Pons (tissue), 1 donor: ENCODE results near the gene VPS9D1.
A peak's percentile ranks its signal among the peaks of the same experiment; 100 is the strongest.
"Not testable (repeated sequence)": the region's sequence is repeated elsewhere in the genome, so short reads cannot be mapped to it uniquely, and the experiment has no call there.

Source experiments
- DNase-seq: peaks from one replicate; pipeline ENCODE4 v3.0.0-alpha.2; 2016; ENCODE audit warnings: low spot score

Gene VPS9D1

GRCh38 chr16:89693931-89694783 is 26.5 kb downstream of the VPS9D1 start:
- DNase-seq = no peak

- no peak for DNase-seq
Measured at GRCh38 chr16:89693289-89693731, 27.4 kb downstream of the VPS9D1 start.

- DNase-seq = no peak
Measured at GRCh38 chr16:89691986-89692569, 28.6 kb downstream of the VPS9D1 start.

GRCh38 chr16:89691231-89691985 is 29.3 kb downstream of the VPS9D1 start:
- no peak for DNase-seq

GRCh38 chr16:89690392-89690901 is 30.3 kb downstream of the VPS9D1 start:
- DNase-seq = no peak

- DNase-seq = not testable (repeated sequence)
Measured at GRCh38 chr16:89689621-89690020, 31.1 kb downstream of the VPS9D1 start.

- DNase-seq = no peak
Measured at GRCh38 chr16:89689142-89689541, 31.6 kb downstream of the VPS9D1 start.

- no peak for DNase-seq
Measured at GRCh38 chr16:89688395-89688794, 32.3 kb downstream of the VPS9D1 start.

- DNase-seq = no peak
Measured at GRCh38 chr16:89687092-89687940, 33.4 kb downstream of the VPS9D1 start.

- DNase-seq = peak; percentile 85
Measured at GRCh38 chr16:89686520-89687091, 34.1 kb downstream of the VPS9D1 start, which contains the start of gene CDK10. Gene CDK10, plus strand, starts transcription at chr16:89686689. Its CDS starts 22 bp downstream, at chr16:89686711.

- DNase-seq = no peak
Measured at GRCh38 chr16:89685916-89686315, 34.8 kb downstream of the VPS9D1 start.

- DNase-seq = no peak
Measured at GRCh38 chr16:89678258-89678657, 42.4 kb downstream of the VPS9D1 start.

- no peak for DNase-seq
Measured at GRCh38 chr16:89672177-89672941, 48.3 kb downstream of the VPS9D1 start.

GRCh38 chr16:89671565-89671964 is 49.1 kb downstream of the VPS9D1 start:
- DNase-seq = not testable (repeated sequence)

GRCh38 chr16:89670496-89671431 is 49.9 kb downstream of the VPS9D1 start:
- no peak for DNase-seq

- no peak for DNase-seq
Measured at GRCh38 chr16:89669755-89670154, 50.9 kb downstream of the VPS9D1 start.

- DNase-seq = no peak
Measured at GRCh38 chr16:89668790-89669158, 51.9 kb downstream of the VPS9D1 start.

- DNase-seq = no peak
Measured at GRCh38 chr16:89667633-89668032, 53.1 kb downstream of the VPS9D1 start.

- DNase-seq = peak; percentile 16
Measured at GRCh38 chr16:89667000-89667399, 53.7 kb downstream of the VPS9D1 start.
